HG03442 (cell line): ENCODE data around the gene ZNF330.
"Not testable (repeated sequence)": the region's sequence is repeated elsewhere in the genome, so short reads cannot be mapped to it uniquely, and the experiment has no call there.

Experiments
- ATAC-seq: cut with Tn5 transposase; IDR thresholded peaks from one replicate; pipeline ENCODE4 v1.9.1; 2021; ENCODE audit warnings: mild to moderate bottlenecking, moderate library complexity; ENCODE audit not compliant: unreplicated experiment

The ZNF330 gene

GRCh38 chr4:141220691-141221659 lies at the start of gene ZNF330:
Gene ZNF330 (plus strand): TSS chr4:141220895. CDS start chr4:141222372, 1,477 bp downstream.
- ATAC-seq, result peak; percentile 84

- ATAC-seq, result no peak
Observed at GRCh38 chr4:141174457-141174856, 46.2 kb upstream of the ZNF330 start.

- ATAC-seq, result no peak
Observed at GRCh38 chr4:141177171-141177570, 43.5 kb upstream of the ZNF330 start.

GRCh38 chr4:141179474-141180373 lies 41.0 kb upstream of the ZNF330 start:
- ATAC-seq, result no peak

DNA sequence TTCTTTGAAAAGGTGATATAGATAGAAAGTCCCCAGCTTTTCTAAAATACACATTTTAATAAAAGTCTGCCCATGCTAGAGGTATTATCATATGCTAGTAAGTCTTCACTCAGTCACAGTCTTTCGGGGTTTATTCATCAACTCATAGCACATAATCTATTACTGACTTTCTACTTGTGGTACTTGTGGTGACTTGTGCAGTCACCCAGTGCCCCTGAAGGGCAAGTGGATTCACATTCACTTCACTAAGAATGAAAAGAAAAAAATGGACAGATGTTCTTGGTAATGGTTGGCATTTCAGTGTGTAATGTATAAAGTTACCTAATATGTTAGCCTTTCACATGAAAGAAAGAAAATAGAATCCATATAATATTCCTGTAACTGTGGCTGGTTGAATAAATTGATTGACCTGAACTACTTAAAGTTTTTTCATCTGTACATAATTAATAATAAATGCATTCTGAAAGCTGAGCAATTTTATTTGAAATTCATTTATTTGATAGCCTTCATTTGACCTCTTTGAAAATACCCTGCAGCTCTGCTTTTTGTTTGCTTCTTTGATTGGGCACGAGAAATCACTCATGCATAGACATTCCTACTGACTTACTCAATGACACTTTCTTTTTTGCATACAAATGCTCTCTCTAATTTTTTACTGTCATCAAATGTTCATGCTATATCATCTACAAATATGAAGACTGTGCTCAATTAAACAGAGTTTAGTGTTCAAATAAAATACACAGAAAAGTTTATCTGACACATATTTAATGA lies 39.5 kb upstream of the ZNF330 start:
- no peak for ATAC-seq

DNA sequence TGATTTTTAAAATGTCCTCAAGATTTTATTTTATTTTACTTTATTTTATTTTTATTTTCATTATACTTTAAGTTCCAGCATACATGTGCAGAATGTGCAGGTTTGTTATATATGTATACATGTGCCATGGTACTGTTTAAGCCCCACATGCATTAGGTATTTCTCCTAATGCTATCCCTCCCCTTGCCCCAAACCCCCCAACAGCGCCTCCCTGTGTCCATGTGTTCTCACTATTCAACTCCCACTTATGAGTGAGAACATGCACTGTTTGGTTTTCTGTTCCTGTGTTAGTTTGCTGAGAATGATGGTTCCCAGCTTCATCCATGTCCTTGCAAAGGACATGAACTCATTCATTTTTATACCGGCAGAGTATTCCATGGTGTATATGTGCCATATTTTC lies 37.2 kb upstream of the ZNF330 start:
- ATAC-seq, result not testable (repeated sequence)

- no peak for ATAC-seq
Observed at GRCh38 chr4:141192564-141192963, 28.1 kb upstream of the ZNF330 start.

- ATAC-seq, result no peak
Observed at GRCh38 chr4:141193516-141194034, 27.1 kb upstream of the ZNF330 start.

DNA sequence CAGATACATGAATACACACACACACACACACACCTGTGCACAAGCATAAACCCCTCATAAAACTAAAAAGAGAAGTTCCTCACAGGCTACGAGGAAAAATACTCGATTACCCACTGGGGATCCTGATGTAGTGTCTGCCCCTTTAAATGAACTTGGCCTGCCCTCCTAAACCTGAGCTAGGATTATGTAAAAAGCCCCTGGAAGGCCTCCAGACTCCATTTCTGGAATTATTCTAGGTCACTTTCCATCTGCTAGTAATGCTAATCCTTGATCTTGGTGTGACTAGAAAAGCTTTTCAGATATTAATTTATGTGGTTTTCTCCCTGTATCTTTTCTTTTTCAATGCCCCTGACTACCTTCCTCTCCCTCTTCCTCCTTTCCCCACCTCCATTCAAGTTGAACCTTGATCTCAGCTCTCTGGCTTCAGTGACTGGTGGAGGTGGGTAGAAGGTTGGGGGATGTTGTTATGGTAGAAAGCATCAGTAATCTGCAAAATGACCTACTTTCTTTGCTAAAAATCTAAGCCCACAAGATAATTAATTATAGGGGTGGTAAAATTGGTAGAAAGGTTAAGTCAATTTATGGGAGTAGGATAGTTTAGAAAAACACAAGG lies 25.5 kb upstream of the ZNF330 start:
- ATAC-seq, result no peak

- ATAC-seq, result no peak
Observed at GRCh38 chr4:141196227-141196933, 24.3 kb upstream of the ZNF330 start.

GRCh38 chr4:141207961-141208360 lies 12.7 kb upstream of the ZNF330 start:
- no peak for ATAC-seq

DNA sequence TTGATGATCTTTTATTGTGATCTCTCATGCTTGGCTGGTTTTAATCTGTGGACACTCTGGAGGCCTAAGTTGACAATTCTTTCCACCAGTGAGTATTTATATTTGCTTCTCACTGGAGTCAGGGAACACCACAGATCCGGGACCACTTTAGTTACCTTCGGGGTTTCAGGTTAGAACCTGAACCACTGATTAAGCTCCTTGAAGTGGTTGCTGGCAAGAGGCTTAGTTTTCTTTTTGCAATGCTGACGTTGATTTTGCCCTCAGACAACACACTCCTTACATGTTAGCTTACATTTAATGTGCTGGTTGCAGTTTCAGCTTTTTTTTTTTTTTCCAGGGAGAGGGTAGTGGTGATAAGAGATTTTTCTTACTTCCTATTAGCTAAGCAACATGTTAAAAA lies 10.5 kb upstream of the ZNF330 start:
- ATAC-seq, result no peak

GRCh38 chr4:141213550-141213991 lies 7.1 kb upstream of the ZNF330 start:
- no peak for ATAC-seq

GRCh38 chr4:141215030-141215429 lies 5.7 kb upstream of the ZNF330 start:
- ATAC-seq, result no peak

DNA sequence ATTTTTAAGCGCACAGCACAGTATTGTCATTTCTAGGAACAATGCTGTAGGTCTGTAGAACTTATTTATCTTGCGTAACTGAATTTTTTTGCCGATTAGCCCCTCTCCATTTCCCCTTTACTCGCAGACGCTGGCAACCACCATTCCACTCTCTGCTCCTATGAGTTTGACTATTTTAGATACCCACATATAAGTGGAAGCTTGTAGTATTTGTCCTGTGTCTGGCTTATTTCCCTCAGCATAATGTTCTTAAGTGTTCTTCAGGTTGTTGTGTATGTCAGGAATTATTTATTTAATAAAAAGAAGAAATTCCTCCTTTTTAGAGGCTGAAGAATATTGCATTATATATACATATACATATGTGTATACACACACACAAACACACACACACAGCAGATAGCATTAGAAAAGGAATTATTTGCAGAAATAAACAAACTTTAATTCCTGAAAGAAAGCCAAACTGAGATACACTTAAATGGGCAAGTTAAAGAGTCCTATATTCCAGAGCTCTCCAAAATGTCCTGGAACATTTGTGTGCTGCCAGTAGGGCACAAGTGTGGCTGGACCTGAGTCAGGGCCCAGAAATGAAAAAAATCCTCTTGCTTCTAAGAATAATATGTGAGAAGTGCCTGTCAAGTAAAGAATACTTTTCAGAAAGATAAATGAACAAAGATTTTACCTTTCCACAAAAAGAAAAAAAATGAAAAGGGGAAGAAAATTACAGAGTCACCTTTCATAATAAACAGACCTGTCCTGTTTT lies 4.5 kb upstream of the ZNF330 start:
- ATAC-seq, result no peak

- peak; percentile 5 for ATAC-seq
Observed at GRCh38 chr4:141220271-141220670, 424 bp upstream of the ZNF330 start.

- ATAC-seq, result no peak
Observed at GRCh38 chr4:141223418-141223817, 2.7 kb downstream of the ZNF330 start.

- ATAC-seq, result not testable (repeated sequence)
Observed at GRCh38 chr4:141227280-141227679, 6.6 kb downstream of the ZNF330 start.
